SKM-1 treated with dmso at 0.1 percent for 144 hours (cell line): ENCODE data around the gene SLC28A3.
"Not testable (repeated sequence)": the region's sequence is repeated elsewhere in the genome, so short reads cannot be mapped to it uniquely, and the experiment has no call there.

ENCODE experiments used
- DNase-seq: peaks from one replicate; lab custom pipeline; 2025; ENCODE audit not compliant: unreplicated experiment; lab: John Stamatoyannopoulos, UW

Gene SLC28A3

GRCh38 chr9:84340535-84340934 is at the start of gene SLC28A3:
Gene SLC28A3 (minus strand): TSS chr9:84340758. CDS start chr9:84340633, 125 bp downstream.
- no peak for DNase-seq

- not testable (repeated sequence) for DNase-seq
These were observed 49.7 kb upstream of the SLC28A3 start for GRCh38 chr9:84390254-84390653.

GRCh38 chr9:84387821-84388220 is 47.3 kb upstream of the SLC28A3 start:
- DNase-seq, result no peak

GRCh38 chr9:84386753-84387152 is 46.2 kb upstream of the SLC28A3 start:
- no peak for DNase-seq

GRCh38 chr9:84385386-84386040 is 45.0 kb upstream of the SLC28A3 start:
- DNase-seq, result no peak

- no peak for DNase-seq
These were observed 44.1 kb upstream of the SLC28A3 start for GRCh38 chr9:84384617-84385016.

GRCh38 chr9:84383178-84383577 is 42.6 kb upstream of the SLC28A3 start:
- DNase-seq, result no peak

GRCh38 chr9:84382720-84383119 is 42.2 kb upstream of the SLC28A3 start:
- no peak for DNase-seq

- no peak for DNase-seq
These were observed 41.0 kb upstream of the SLC28A3 start for GRCh38 chr9:84381508-84381907.

GRCh38 chr9:84379740-84380139 is 39.2 kb upstream of the SLC28A3 start:
- no peak for DNase-seq

GRCh38 chr9:84375954-84376353 is 35.4 kb upstream of the SLC28A3 start:
- no peak for DNase-seq

GRCh38 chr9:84374516-84374915 is 34.0 kb upstream of the SLC28A3 start:
- DNase-seq, result no peak

GRCh38 chr9:84374013-84374412 is 33.5 kb upstream of the SLC28A3 start:
- DNase-seq, result no peak

- peak; percentile 82 for DNase-seq
These were observed 31.2 kb upstream of the SLC28A3 start for GRCh38 chr9:84371737-84372136.

- no peak for DNase-seq
These were observed 28.0 kb upstream of the SLC28A3 start for GRCh38 chr9:84368601-84369000.

GRCh38 chr9:84367726-84368125 is 27.2 kb upstream of the SLC28A3 start:
- DNase-seq, result not testable (repeated sequence)

- no peak for DNase-seq
These were observed 26.1 kb upstream of the SLC28A3 start for GRCh38 chr9:84366683-84367082.

- peak; percentile 1 for DNase-seq
These were observed 24.4 kb upstream of the SLC28A3 start for GRCh38 chr9:84364894-84365490.

- DNase-seq, result no peak
These were observed 21.1 kb upstream of the SLC28A3 start for GRCh38 chr9:84361645-84362044.

- no peak for DNase-seq
These were observed 16.7 kb upstream of the SLC28A3 start for GRCh38 chr9:84357275-84357674.

GRCh38 chr9:84354035-84354434 is 13.5 kb upstream of the SLC28A3 start:
- no peak for DNase-seq

GRCh38 chr9:84349671-84350070 is 9.1 kb upstream of the SLC28A3 start:
- no peak for DNase-seq

- no peak for DNase-seq
These were observed 2.6 kb upstream of the SLC28A3 start for GRCh38 chr9:84343111-84343521.
